Dermis lymphatic vessel endothelial cell (primary cell): ENCODE data around the gene SRSF2. TPM values are rescaled to one million over a fixed set of nuclear protein-coding genes. Genes with fewer than 3 reads are reported as not detected.

ENCODE experiments used
- total RNA-seq: library from RNA; depleted of rRNA; stranded (reverse); fragments of >200 nt; gene quantifications from 2 replicates; pipeline ENCODE4 v1.2.1, GENCODE V29; 2014

Gene SRSF2
- total RNA-seq, result 146 and 228 TPM in 2 replicates

DNA sequence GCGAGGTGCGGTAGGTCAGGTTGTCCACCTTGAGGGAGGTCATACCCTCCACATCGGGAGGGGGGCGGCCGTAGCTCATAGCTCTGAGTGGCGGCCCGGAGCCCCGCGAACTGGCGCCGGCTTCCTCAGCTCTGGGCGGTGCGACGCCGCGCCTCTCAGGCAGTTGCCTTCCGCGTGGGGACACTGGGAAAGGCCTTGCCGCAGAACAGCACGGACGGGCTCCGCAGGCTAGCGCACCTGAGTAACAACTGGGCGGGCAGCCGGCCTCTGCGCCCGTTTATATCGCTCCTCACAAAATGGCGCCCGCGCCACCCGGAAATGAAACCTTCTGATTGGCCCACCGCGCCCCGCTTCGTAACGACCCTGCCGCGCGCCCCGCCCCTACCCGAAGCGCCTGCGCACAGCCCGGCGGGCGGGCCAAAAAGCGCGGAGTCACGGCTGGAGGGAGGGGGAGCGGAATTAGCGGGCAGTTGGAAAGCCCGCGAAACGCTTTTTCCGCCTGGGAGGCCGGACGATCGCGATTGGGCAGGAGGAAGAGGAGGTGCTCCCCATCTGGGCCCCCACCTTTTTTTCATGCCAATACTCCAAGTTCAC, at the start of gene SRSF2:
TSS of gene SRSF2 (minus strand) at position 250 of the 594 bp plus-strand sequence. CDS start at position 79, 171 bp downstream.

DNA sequence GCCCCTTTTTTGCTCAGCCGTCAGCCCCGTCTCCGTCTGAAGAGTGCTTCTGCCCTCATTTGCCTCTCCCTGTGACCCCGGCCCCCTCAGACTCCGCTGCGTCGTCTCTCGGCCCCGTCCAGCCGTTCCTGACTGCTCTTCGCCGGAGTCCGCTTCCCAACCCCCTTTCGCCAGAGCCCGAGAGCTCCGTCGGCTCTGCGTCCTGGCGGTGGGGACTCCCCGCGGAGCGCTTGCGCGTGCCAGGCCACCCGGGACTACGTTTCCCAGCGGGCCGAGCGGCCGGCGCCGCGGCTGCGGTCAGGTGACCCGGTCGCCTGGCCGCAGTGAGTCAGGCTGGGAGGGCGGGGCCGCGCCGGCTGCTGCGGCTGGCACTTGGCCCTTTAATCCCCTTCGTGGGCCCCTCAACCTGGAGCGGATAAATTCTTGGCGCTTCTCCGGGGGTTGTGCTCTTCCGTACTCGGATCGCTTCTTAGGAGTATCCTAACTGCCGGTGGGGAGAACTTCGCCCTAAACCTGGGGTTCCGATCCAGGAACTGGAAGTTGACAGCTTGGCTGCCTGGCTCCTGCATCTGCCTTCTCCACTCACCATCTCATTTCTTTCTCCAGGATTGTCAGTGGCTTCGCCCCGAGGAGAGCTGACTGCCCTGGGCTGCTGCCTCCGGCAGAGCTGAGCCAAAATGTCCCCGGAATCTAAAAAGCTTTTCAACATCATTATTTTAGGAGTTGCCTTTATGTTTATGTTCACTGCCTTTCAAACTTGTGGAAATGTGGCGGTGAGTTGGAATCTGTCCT, 741 bp upstream of the SRSF2 start, which contains the start of gene MFSD11:
TSS of gene MFSD11 (plus strand) at position 444 of the 792 bp plus-strand sequence. CDS start at position 678, 234 bp downstream.

GRCh38 chr17:76726776-76727718, 10.1 kb downstream of the SRSF2 start, which contains the start of gene METTL23:
Gene METTL23, plus strand, starts transcription at chr17:76726839. Its CDS starts 2,872 bp downstream, at chr17:76729711.

DNA sequence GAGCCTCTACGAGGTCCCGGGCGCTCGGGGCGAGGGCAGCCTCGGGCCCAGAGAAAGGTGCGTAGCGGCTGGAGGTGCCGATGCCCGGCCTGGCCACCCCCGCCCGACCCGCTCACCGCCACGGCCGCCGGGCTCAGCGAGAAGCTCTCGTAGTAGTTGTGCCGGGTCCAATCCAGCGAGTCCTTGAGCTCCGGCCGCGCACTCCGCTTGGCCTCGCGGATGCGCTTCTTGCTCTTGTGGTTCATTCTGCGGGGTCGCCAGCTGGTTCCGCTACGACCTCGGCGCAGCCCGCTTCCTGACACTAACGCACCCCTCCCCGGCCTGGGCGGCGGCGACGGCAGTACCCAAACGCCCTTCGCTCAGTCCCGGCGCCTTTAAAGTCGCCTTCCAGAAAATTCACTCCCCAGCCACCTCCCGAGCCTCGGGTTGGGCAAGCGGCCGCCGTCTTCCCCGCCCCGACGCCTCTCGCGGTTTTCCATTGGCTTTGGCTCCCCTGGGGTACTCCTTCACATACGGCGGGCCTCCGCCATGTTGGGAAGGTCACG, 10.8 kb downstream of the SRSF2 start, which contains the start of gene JMJD6:
TSS of gene JMJD6 (minus strand) at position 376 of the 545 bp plus-strand sequence. CDS start at position 245, 131 bp downstream.

GRCh38 chr17:76710863-76711611, 26.1 kb downstream of the SRSF2 start, which contains the start of gene MXRA7:
Gene MXRA7, minus strand, starts transcription at chr17:76710965. Its CDS starts 19 bp downstream, at chr17:76710946.

Other genes starting within 250 kb of the SRSF2 start
- gene RHBDF2, start 235.9 kb downstream of the SRSF2 start, total RNA-seq, result 7.9 and 9.4 TPM in 2 replicates
- gene CYGB, start 199.6 kb downstream of the SRSF2 start, total RNA-seq, result 0.95 and 3.3 TPM in 2 replicates
- 0.17 and 0.54 TPM in 2 replicates for gene PRCD, start 197.3 kb downstream of the SRSF2 start, total RNA-seq
- gene ST6GALNAC2, start 151.5 kb downstream of the SRSF2 start, total RNA-seq, result 0.11 and 0.17 TPM in 2 replicates
- gene ST6GALNAC1, start 93.6 kb downstream of the SRSF2 start, total RNA-seq, result not detected in 2 replicates
- 110 and 145 TPM in 2 replicates for gene MXRA7, start 26.4 kb downstream of the SRSF2 start, total RNA-seq
- 11.6 and 13.7 TPM in 2 replicates for gene JMJD6, start 10.7 kb downstream of the SRSF2 start, total RNA-seq
- 20.6 and 26.0 TPM in 2 replicates for gene METTL23, start 10.5 kb downstream of the SRSF2 start, total RNA-seq
- gene MFSD11, start 788 bp upstream of the SRSF2 start, total RNA-seq, result 24.3 and 34.8 TPM in 2 replicates
- 0.22 and 0.26 TPM in 2 replicates for gene MGAT5B, start 131.1 kb upstream of the SRSF2 start, total RNA-seq